Activated naive CD4-positive, alpha-beta T cell treated with anti-CD3 and anti-CD28 coated beads, Interleukin-2, amount 50 U/mL, for 24 hours (primary cell): ENCODE data around the gene ITPR1.
A peak's percentile ranks its signal among the peaks of the same experiment; 100 is the strongest.

Source experiments
- H3K27ac Mint-ChIP-seq: one replicate; pipeline ENCODE4 v1.8.0; 2021; ENCODE audit warnings: mild to moderate bottlenecking, mixed read lengths
- H3K27me3 Mint-ChIP-seq: one replicate; pipeline ENCODE4 v1.8.0; 2021; ENCODE audit warnings: mixed read lengths
- H3K36me3 Mint-ChIP-seq: one replicate; pipeline ENCODE4 v1.8.0; 2021; ENCODE audit warnings: mixed read lengths
- H3K4me1 Mint-ChIP-seq: one replicate; pipeline ENCODE4 v1.8.0; 2021; ENCODE audit warnings: mixed read lengths
- H3K4me3 Mint-ChIP-seq: one replicate; pipeline ENCODE4 v1.8.0; 2021; ENCODE audit warnings: mild to moderate bottlenecking, mixed read lengths
- H3K9me3 Mint-ChIP-seq: one replicate; pipeline ENCODE4 v1.8.0; 2021; ENCODE audit warnings: mixed read lengths

ITPR1 gene

DNA sequence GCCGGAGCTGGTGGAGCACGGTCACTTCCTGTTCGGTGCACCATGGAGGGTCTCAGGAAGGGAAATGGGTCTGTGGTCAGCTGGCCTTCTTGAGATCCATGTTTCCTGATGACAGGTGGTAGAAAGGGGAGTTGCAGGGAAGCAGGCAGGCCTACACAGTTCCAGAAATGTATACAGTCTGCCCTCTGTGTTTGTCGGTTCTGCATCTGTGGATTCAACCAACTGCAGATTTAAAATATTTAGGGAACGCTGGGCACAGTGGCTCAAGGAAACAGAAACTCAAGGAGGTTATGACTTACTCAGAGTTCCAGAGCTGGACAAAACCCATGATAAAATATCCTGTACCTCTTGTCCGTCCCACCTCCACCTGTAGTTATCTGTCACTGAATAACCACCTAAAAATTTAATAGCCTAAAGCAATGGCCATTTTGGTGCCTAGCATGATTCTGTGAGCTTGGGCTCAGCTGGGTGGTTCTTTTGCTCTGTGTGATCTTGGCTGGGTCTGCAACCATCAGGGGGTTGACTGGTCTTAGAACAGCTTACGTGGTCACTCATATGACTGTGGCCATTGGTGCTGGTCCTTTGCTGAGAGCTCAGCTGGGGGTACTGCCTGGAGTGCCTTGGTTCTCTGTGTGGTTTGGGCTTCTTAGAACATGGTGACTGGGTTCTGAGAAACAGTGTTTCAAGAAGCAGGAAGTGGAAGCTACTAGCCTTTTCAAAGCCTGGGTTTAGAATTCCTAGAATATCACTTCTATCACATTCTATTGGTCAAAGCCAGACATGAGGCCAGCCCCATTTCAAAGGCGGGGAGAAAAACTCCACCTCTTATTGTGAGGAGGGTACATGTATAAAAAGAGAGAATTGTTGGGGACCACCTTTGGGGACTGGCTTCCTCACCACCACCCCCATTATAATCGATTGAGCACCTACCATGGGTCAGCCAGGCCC lies 246.4 kb downstream of the ITPR1 start:
- peaks cover 5% of the 10 kb centered on the region for H3K9me3 Mint-ChIP-seq
- peak overlapping the region; percentile 27 for H3K27ac Mint-ChIP-seq
- H3K4me3 Mint-ChIP-seq: peak overlapping the region; percentile 52
- H3K36me3 Mint-ChIP-seq: peaks cover 37% of the 10 kb centered on the region
- no peaks in the 10 kb centered on the region for H3K27me3 Mint-ChIP-seq
- peaks cover 73% of the 10 kb centered on the region for H3K4me1 Mint-ChIP-seq

DNA sequence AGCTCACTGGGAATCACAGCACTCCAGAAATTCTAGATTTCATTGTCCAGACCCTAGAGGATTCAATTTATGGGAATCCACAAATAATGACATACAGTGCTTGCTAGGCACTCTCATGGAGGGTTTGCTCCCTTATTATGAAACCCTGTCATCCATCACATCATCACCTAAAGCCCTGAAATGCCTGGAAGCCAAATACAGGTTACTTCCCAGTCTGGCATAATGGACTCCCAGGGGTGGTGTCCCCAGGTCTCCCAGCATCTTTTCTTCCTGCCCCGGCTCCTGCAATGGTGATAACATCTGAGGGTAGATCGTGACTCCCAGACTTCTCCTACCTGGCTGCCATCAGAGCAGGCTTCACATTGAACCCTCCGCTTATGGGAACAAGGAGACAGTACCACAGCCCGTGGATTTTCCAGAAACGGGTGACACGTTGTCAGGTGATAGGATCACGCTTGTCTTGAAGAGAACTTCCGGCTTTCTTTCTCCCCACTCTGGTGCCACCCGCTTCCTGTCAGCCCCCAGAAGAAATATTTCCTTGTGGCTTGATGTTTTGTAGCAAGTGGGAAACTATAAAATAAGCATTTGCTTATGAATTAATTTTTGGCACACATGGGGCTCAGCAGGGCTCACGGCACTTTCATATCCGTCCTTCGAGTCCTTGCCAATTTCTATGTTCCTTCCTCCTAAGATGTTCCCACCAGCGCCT lies 247.4 kb downstream of the ITPR1 start:
- Mint-ChIP-seq H3K9me3 (peaks cover 5% of the 10 kb centered on the region), H3K27me3 (no peaks in the 10 kb centered on the region), H3K36me3 (peaks cover 34% of the 10 kb centered on the region), H3K4me3 (peak overlapping the region; percentile 31), H3K4me1 (peaks cover 66% of the 10 kb centered on the region), H3K27ac (peak overlapping the region; percentile 83)

DNA sequence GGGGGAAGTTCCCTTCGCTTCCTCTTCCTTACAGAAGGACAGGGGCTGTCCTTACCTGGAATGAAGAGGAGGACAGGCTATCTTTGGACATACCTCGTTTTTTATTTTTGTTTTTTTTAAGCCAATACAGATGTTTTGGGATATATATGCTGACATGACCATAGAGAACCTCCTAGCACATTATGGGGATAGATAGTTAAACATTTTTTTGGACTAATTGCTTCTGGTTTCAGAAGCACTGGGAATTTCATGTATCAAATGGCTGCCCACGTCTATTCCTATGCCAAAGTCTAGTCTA lies 247.9 kb downstream of the ITPR1 start:
- peaks cover 5% of the 10 kb centered on the region for H3K9me3 Mint-ChIP-seq
- peaks cover 35% of the 10 kb centered on the region for H3K36me3 Mint-ChIP-seq
- no peaks in the 10 kb centered on the region for H3K27me3 Mint-ChIP-seq
- peaks cover 63% of the 10 kb centered on the region for H3K4me1 Mint-ChIP-seq
- H3K4me3 Mint-ChIP-seq: peak overlapping the region; percentile 31
- peak overlapping the region; percentile 83 for H3K27ac Mint-ChIP-seq

DNA sequence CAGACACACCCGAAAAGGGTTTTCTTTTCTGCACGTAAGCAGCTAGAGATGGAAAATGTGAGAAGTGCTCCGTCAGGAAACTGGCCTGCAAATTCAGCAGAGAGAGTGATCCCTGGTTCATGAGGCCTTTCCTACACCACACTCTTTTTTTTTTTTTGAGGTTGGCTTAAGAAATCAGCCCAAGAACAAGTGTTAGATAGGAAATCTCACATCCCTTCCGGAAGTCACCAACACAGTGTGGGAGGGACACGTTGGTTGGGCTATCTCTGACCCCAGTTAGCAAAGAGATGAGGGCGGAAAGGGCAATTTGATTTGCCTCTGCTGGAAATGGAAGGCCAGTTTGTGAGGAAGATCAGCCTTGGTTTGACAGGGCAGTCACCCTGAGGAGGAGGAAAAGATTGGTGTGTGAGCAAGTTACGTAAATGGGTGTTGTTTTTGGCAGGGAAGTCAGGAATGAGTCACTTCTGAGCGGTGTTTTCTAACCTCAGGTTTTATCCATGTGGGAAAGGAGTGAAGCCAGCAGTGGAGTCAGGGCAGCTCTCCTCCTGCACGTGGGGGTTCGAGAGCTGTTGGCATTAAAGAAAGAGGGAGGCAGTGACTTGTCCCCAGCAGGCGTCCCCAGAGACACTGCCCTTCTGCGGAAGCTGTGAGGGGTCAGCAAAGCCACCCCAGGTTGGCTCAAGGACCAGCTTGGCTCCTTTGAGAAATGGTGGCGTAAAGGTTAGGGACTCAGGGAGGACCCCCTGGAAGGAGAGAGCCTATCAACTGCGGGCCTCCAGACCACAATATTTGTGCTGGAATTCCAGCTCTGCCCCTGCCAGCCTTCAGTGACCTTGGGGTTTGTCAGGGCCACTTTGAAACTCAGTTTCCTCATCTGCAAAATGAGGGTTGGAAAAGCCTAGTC lies 248.5 kb downstream of the ITPR1 start:
- Mint-ChIP-seq H3K4me3 (peak overlapping the region; percentile 21), H3K4me1 (peaks cover 57% of the 10 kb centered on the region), H3K9me3 (peaks cover 5% of the 10 kb centered on the region), H3K36me3 (peaks cover 32% of the 10 kb centered on the region), H3K27ac (peak overlapping the region; percentile 83), H3K27me3 (no peaks in the 10 kb centered on the region)

DNA sequence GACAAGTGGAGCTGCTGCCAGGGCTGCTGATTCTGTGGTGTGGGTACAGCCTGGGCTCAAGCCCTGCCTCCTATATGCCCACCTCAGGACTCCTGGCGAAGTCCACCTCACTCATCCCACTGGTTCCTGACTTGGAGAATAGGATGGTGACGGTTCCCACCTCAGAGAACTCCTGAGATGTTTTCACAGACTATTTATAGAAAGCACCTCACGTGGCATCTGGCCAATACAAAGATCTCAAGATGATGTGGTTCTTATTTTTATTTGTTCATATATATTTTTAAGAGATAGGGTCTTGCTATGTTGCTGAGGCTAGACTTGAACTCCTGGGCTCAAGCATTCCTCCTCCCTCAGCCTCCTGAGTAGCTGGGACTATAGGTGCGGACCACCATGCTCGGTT lies 249.2 kb downstream of the ITPR1 start:
- no peak overlapping the region for H3K4me3 Mint-ChIP-seq
- peaks cover 50% of the 10 kb centered on the region for H3K4me1 Mint-ChIP-seq
- H3K9me3 Mint-ChIP-seq: peaks cover 5% of the 10 kb centered on the region
- no peaks in the 10 kb centered on the region for H3K27me3 Mint-ChIP-seq
- no peak overlapping the region for H3K27ac Mint-ChIP-seq
- peaks cover 29% of the 10 kb centered on the region for H3K36me3 Mint-ChIP-seq

DNA sequence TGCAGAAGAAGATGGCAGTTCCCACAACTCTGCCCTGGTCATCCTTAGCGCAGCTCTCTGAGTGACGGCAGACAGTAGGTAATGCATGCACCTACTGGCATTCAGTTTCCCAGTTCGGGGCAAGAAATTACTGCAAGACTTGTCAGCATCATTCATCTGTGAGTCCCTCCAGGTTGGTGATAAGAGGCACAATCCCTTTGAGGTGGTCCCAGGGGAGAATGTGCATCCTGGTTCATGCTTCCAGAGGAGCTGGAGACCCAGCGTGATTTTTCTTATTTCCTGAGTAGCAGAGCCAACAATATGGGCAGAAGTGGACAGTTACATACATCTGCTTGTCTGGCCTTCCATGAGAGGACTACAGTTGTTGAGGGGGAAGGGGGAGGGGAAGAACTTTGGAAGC lies 250.2 kb downstream of the ITPR1 start:
- Mint-ChIP-seq H3K27ac (no peak overlapping the region), H3K36me3 (peaks cover 21% of the 10 kb centered on the region), H3K27me3 (no peaks in the 10 kb centered on the region), H3K4me3 (no peak overlapping the region), H3K9me3 (peaks cover 5% of the 10 kb centered on the region), H3K4me1 (peaks cover 46% of the 10 kb centered on the region)

DNA sequence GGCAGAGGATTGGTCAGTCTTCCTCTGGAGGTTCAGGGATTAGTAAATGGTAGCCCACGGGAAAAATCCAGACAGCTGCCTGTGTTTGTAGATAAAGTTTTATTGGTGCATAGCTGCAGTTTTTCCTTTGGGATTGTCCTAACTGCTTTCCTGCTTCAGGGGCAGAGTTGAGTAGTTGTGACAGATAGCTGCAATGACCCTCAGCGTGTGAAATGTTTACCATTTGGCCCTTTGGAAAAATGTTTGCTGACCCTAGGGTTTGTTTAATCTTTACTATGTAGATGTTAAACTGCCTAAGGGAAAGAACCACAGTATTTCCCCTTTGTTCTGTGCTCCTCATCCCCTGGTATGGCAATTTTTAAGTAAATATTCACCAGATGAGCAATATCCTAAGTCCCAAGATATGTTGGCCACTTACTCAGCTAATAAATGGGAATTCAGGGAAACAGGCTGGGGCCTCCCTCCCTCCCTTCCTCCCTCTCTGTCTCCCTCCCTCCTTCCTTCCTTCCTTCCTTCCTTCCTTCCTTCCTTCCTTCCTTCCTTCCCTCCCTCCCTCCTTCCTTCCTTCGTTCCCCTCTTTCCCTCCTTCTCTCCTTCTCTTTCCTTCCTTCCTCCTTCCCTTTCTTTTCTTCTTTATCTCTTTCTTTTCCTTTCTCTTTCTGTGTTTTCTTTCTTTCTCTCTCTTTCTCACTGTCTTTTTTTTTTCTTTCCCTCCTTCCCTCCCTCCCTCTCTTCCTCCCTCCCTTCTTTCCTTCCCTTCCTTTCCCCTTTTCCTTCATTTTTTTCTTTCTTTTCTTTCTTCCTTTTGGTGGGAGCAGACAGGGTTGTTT lies 251.5 kb downstream of the ITPR1 start:
- H3K27me3 Mint-ChIP-seq: no peaks in the 10 kb centered on the region
- peaks cover 3% of the 10 kb centered on the region for H3K9me3 Mint-ChIP-seq
- no peak overlapping the region for H3K4me3 Mint-ChIP-seq
- peaks cover 18% of the 10 kb centered on the region for H3K36me3 Mint-ChIP-seq
- peak overlapping the region; percentile 24 for H3K27ac Mint-ChIP-seq
- H3K4me1 Mint-ChIP-seq: peaks cover 46% of the 10 kb centered on the region

DNA sequence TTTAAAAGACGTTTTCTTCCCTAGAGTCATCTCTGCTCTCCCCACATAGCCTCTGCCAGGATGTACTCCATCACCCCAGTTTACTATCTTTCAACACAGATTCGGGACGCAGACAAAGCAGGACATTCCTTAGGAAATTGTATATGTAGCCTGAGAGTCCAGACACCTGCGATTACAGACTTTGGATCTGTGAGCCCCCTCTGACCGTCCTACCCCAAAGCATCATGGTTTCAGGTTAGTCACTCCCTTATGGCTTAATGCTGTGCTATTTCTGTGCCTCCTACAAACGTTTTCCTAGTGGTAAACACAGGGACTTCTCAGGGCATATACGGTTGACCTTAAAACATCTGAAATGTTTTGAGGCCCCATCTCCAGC lies 252.1 kb downstream of the ITPR1 start:
- no peak overlapping the region for H3K4me3 Mint-ChIP-seq
- peak overlapping the region; percentile 24 for H3K27ac Mint-ChIP-seq
- no peaks in the 10 kb centered on the region for H3K27me3 Mint-ChIP-seq
- no peaks in the 10 kb centered on the region for H3K9me3 Mint-ChIP-seq
- peaks cover 40% of the 10 kb centered on the region for H3K4me1 Mint-ChIP-seq
- H3K36me3 Mint-ChIP-seq: peaks cover 16% of the 10 kb centered on the region

DNA sequence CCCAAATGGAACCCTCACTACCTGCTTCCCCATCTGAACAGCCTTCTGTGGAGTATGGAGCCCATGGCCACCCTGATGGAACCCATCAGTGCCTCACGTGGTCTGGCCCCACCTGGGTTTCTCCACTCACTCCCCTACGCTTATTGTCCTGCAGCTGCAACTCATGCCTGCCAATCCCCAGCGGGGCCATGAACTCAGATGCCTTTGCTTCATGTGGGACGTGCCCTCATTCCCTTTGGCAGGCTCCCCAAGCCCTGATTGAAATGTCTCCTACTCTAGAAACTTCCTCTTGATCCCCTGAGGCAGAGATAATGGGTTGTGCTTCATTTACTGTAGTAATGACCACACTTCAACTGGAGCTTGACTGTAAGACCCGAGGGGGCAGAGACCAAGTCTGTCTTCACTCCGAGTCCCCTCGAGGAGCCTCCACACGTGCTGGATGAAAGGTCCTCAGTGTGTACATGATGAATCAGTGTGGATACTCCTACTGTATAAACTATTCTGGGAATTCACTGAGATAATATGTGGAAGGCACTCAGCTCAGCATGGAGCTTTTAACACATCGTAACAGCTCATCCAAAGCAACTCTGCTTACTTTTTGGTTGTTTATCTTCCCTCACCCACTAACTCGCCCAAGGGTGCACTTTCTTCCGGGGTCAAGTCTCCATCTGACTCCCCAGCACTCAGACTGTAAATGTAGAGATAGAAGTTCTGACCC lies 253.3 kb downstream of the ITPR1 start:
- H3K36me3 Mint-ChIP-seq: peaks cover 21% of the 10 kb centered on the region

DNA sequence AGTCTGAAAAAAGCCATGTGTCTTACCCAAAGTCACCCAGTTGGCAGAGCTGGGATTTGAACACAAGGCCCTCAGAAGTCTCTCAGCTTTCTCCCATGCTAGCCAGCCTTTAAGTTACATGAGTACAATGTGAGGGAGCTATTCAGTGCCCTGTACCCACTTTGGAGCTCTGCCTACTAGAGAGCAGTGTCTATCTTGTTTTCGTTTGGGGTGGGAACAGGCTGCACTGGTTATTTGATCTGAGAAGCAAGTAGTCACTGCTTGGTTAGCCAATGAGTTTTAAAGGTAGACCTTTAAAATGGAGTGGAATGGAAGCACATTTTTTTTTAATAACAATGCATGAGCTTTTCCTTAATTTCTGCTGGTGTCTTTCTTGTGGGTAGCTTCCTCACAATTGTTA lies 255.0 kb downstream of the ITPR1 start:
- no peak overlapping the region for H3K27ac Mint-ChIP-seq
- peak overlapping the region; percentile 30 for H3K4me3 Mint-ChIP-seq
- H3K27me3 Mint-ChIP-seq: no peaks in the 10 kb centered on the region
- no peaks in the 10 kb centered on the region for H3K9me3 Mint-ChIP-seq
- H3K4me1 Mint-ChIP-seq: peaks cover 36% of the 10 kb centered on the region
- H3K36me3 Mint-ChIP-seq: peaks cover 23% of the 10 kb centered on the region

More for the DNA sequence above, 253.3 kb downstream of the ITPR1 start:
- H3K4me1 Mint-ChIP-seq: peaks cover 37% of the 10 kb centered on the region
- no peak overlapping the region for H3K4me3 Mint-ChIP-seq
- no peaks in the 10 kb centered on the region for H3K9me3 Mint-ChIP-seq
- H3K27ac Mint-ChIP-seq: no peak overlapping the region
- H3K27me3 Mint-ChIP-seq: no peaks in the 10 kb centered on the region

DNA sequence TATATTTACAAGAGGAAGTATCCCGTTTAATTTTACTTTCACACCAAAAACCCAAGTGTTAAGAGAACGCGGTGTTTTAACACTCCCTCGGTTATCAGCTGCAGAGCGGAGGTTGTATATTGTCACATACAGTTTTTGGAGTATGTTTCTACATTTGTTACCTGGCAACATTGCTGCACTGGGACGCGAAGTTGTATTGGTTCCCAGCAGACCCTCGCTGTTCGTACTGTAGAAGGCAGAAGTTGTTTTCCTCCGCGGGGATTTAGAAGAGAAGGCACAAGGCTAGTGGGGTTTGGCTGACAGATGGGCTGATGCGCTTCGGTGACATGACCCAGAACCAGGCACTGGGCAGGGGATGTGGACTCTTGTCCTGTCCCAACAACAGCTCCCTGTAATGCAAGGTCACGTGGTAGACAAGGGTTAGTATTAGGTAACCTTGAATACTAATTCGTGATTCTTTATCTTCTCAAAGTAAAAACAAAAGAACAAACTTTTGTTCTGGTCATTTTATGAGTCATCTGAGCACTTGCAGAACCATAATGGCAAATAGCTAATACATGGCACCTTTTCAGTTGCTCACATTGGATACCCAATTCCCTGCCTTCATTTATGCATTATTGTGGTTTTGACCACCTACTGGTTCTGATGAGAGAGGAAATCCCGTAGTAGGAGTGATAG lies 255.7 kb downstream of the ITPR1 start:
- no peaks in the 10 kb centered on the region for H3K27me3 Mint-ChIP-seq
- H3K4me1 Mint-ChIP-seq: peaks cover 35% of the 10 kb centered on the region
- no peak overlapping the region for H3K27ac Mint-ChIP-seq
- peaks cover 23% of the 10 kb centered on the region for H3K36me3 Mint-ChIP-seq
- peak overlapping the region; percentile 30 for H3K4me3 Mint-ChIP-seq
- no peaks in the 10 kb centered on the region for H3K9me3 Mint-ChIP-seq

DNA sequence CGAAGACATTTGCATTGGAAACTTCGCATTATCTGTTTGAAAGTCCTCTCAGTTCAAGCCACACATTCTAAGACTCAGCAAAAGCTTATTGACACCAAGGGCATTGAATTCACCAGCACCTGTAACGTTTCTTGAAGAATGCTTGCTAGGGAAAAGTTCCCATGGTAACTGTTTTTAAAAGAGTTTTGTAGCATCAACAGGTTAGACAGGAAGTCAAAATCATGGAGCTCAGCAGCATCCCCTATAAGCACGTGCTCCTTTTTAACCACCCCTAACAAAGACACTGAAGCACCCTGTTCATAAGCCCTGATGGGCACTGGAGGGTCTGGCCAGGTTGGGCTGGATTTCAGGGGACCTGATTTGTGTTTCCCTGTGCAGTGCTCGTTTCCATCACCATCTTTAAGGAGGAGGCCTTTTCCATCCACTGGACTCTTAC lies 256.4 kb downstream of the ITPR1 start:
- Mint-ChIP-seq H3K27me3 (no peaks in the 10 kb centered on the region), H3K4me3 (no peak overlapping the region), H3K36me3 (peaks cover 22% of the 10 kb centered on the region), H3K9me3 (no peaks in the 10 kb centered on the region), H3K27ac (no peak overlapping the region), H3K4me1 (peaks cover 35% of the 10 kb centered on the region)

DNA sequence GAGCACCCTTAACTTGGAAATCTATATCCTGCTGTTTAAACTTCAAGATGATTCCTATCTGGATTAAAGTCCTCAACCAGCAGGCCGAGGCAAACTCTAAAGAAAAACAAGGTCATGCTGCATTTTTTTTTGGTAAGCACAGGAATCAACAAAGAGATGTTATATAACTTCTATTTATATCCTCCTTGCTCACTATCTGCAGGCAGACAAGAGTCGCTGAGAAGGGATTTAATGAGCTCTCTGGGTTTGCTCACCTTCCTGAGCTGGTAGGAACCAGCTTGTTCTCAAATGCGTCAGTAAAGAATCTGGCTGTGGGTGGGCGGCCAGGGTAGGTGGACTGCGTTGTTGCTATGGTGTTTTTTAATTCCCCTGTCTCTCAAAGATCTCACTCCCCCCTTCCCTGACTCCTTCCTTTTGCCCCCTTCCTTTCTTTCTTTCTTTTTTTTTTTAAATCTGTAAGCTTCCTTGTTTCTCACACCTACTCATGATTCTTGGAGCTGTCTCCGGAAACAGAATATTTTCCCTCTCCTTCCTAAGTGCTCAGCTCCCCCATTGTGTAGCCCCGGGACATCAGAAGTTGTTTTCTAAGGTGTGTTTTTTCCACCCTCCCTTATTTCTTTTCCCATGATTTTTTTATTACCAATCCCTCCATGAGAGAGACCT lies 257.3 kb downstream of the ITPR1 start:
- Mint-ChIP-seq H3K27ac (peak overlapping the region; percentile 41), H3K27me3 (no peaks in the 10 kb centered on the region), H3K4me1 (peaks cover 35% of the 10 kb centered on the region)

More for the DNA sequence above, 257.3 kb downstream of the ITPR1 start:
- no peaks in the 10 kb centered on the region for H3K9me3 Mint-ChIP-seq
- H3K4me3 Mint-ChIP-seq: no peak overlapping the region
- peaks cover 20% of the 10 kb centered on the region for H3K36me3 Mint-ChIP-seq
